ENCODE measurements around the gene LRPPRC. TPM values are rescaled to one million over a fixed set of nuclear protein-coding genes. Genes with fewer than 3 reads are reported as not detected.

LRPPRC gene
- total and polyA plus RNA-seq, 2 experiments from 2014 or later = 163 to 200 TPM

- no peak for TF ChIP-seq ZNF462 (CRISPR knock-in tag; IDR thresholded peaks at IDR 0.05)
- no peak for TF ChIP-seq CREB1 (CRISPR knock-in tag; IDR thresholded peaks at IDR 0.05; ENCODE audit: low read depth)
- TF ChIP-seq NANOG (IDR thresholded peaks at IDR 0.05; ENCODE audit: borderline replicate concordance) = no peak
These were observed 18.0 kb downstream of the LRPPRC start (continued) for GRCh38 chr2:43977677-43978375.

- Histone ChIP-seq H2AFZ (no peak overlapping the region), H3K27me3 (ENCODE audit: insufficient read depth) (no peaks in the 10 kb centered on the region), H4K20me1 (replicated peaks; ENCODE audit: insufficient read depth) (peaks cover 12% of the 10 kb centered on the region; the same call in 1 of the 2 replicates), H3K4me2 (no peak overlapping the region), H3K4me3 (no peak overlapping the region), H3K27ac (ENCODE audit: low read depth) (no peak overlapping the region), H3K79me2 (replicated peaks; ENCODE audit: insufficient read depth) (peaks cover 14% of the 10 kb centered on the region; the same call in 1 of the 2 replicates), H3K9me2 (ENCODE audit: insufficient read depth) (no peaks in the 10 kb centered on the region), H3F3A (replicated peaks; ENCODE audit: low read depth) (no peaks in the 10 kb centered on the region), H3K36me3 (ENCODE audit: insufficient read depth) (peaks cover 93% of the 10 kb centered on the region), H3K4me1 (ENCODE audit: insufficient read depth) (no peaks in the 10 kb centered on the region)
- no peak overlapping the region for H3K4me3 Mint-ChIP-seq
- ATAC-seq (no peak), DNase-seq (ENCODE audit: low spot score) (no peak)
- no peak overlapping the region for H3K27ac Mint-ChIP-seq
- no peaks in the 10 kb centered on the region for H3K4me1 Mint-ChIP-seq
- no peaks in the 10 kb centered on the region for H3K9me3 Mint-ChIP-seq
- H3K27me3 Mint-ChIP-seq (ENCODE audit: insufficient read depth, low read depth, poor library complexity) = peaks cover 1% of the 10 kb centered on the region
- peaks cover 87% of the 10 kb centered on the region for H3K36me3 Mint-ChIP-seq (ENCODE audit: low read depth)
- TF ChIP-seq NANOG (IDR thresholded peaks at IDR 0.05; ENCODE audit: borderline replicate concordance) = no peak
- TF ChIP-seq POLR2AphosphoS5 (IDR thresholded peaks at IDR 0.05; ENCODE audit: low read depth) = no peak
- no peak for TF ChIP-seq EZH2 (IDR thresholded peaks at IDR 0.05; ENCODE audit: low read depth, unreplicated experiment)
- TF ChIP-seq JUNB (IDR thresholded peaks at IDR 0.05; ENCODE audit: unreplicated experiment) = no peak
- TF ChIP-seq ZNF462 (CRISPR knock-in tag; IDR thresholded peaks at IDR 0.05) = no peak
- no peak for TF ChIP-seq ZNF331 (CRISPR knock-in tag; IDR thresholded peaks at IDR 0.05; ENCODE audit: low read depth)
- no peak for TF ChIP-seq ETS1 (IDR thresholded peaks at IDR 0.05)
These were observed 34.9 kb downstream of the LRPPRC start for GRCh38 chr2:43960921-43961320.
